ENCODE measurements around the gene MYO10.
"Not testable (repeated sequence)": the region's sequence is repeated elsewhere in the genome, so short reads cannot be mapped to it uniquely, and the experiment has no call there.

The MYO10 gene

DNA sequence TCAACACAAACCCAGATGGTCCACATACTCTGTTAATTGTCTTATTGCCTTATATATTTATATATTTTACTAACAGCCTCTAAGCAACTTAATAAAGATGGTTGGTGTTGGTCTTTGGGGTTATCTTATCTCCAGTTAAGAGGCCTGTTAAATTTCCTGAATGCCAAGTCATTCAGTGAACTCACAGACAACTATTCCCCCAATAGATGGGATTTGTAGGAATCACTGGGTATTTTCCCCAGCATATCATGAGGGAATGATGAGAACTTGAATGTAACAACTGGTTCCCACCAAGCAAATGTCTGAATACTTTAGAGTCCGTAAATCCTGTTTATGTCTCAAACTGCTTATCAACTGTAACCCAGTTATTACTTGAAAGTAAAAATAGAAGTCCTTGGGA, 276.6 kb downstream of the MYO10 start:
- H3K9ac ChIP-seq, result no peak overlapping the region
- no peaks in the 10 kb centered on the region for H3K79me2 ChIP-seq (ENCODE audit: insufficient read depth, low read depth)
- no peak overlapping the region for H2AFZ ChIP-seq (ENCODE audit: low read depth)
- TF ChIP-seq, protein P1, sequence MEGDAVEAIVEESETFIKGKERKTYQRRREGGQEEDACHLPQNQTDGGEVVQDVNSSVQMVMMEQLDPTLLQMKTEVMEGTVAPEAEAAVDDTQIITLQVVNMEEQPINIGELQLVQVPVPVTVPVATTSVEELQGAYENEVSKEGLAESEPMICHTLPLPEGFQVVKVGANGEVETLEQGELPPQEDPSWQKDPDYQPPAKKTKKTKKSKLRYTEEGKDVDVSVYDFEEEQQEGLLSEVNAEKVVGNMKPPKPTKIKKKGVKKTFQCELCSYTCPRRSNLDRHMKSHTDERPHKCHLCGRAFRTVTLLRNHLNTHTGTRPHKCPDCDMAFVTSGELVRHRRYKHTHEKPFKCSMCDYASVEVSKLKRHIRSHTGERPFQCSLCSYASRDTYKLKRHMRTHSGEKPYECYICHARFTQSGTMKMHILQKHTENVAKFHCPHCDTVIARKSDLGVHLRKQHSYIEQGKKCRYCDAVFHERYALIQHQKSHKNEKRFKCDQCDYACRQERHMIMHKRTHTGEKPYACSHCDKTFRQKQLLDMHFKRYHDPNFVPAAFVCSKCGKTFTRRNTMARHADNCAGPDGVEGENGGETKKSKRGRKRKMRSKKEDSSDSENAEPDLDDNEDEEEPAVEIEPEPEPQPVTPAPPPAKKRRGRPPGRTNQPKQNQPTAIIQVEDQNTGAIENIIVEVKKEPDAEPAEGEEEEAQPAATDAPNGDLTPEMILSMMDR (conservative IDR thresholded peaks at IDR 0.05; ENCODE audit: low read depth, low read length), result no peak
- no peaks in the 10 kb centered on the region for H3K36me3 ChIP-seq (ENCODE audit: insufficient read depth)
- no peak overlapping the region for H3K4me2 ChIP-seq
- no peak overlapping the region for H3K27ac ChIP-seq
- H4K20me1 ChIP-seq (ENCODE audit: insufficient read depth), result no peaks in the 10 kb centered on the region
- H3K4me3 ChIP-seq (IDR thresholded peaks at IDR 0.05; ENCODE audit: insufficient read depth, low read depth, low read length), result no peak overlapping the region
- no peaks in the 10 kb centered on the region for H3K27me3 ChIP-seq (ENCODE audit: insufficient read depth, low read depth)
- no peaks in the 10 kb centered on the region for H3K4me1 ChIP-seq (ENCODE audit: low read depth, poor library complexity, severe bottlenecking)

GRCh38 chr5:16656561-16657191, 279.4 kb downstream of the MYO10 start:
- H3K4me1 ChIP-seq (ENCODE audit: low read depth, poor library complexity, severe bottlenecking), result no peaks in the 10 kb centered on the region
- no peak overlapping the region for H3K4me2 ChIP-seq
- TF ChIP-seq, protein P1 (conservative IDR thresholded peaks at IDR 0.05; ENCODE audit: low read depth, low read length), result no peak
- no peak overlapping the region for H3K4me3 ChIP-seq (IDR thresholded peaks at IDR 0.05; ENCODE audit: insufficient read depth, low read depth, low read length)
- no peaks in the 10 kb centered on the region for H3K79me2 ChIP-seq (ENCODE audit: insufficient read depth, low read depth)
- H3K27ac ChIP-seq, result no peak overlapping the region
- no peak overlapping the region for H2AFZ ChIP-seq (ENCODE audit: low read depth)
- no peak overlapping the region for H3K9ac ChIP-seq
- H3K36me3 ChIP-seq (ENCODE audit: insufficient read depth), result no peaks in the 10 kb centered on the region
- H4K20me1 ChIP-seq (ENCODE audit: insufficient read depth), result no peaks in the 10 kb centered on the region
- no peaks in the 10 kb centered on the region for H3K27me3 ChIP-seq (ENCODE audit: insufficient read depth, low read depth)

DNA sequence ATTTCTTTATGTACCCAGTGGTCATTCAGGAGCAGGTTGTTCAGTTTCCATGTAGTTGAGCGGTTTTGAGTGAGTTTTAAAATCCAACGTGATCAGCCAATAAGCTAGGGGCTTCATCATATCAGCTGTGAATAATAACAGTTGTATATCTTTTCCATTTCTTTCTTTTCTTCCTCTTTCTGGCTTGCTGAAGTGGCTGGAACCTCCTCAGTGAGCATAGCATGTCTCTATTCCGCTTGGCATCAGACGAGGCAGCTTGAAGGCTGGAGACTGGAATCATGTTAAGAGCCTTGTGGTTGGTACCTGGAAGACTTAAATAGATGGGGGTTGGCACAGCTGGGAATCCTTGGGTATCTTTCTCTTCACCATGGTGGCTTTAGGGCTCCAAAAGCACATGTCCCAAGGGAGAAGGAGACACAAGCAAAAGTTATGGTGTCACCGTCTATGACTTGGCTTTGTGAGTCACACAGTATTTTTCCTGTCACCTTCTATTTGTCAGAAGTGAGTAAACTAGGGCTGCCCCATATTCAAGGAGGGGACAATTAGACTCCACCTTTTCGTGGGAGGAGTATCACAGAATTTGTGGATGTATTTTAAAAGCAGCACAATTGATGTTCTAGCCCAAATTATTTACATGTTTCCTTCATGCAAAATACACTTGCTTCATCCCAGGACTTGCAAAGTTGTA, 281.3 kb downstream of the MYO10 start:
- Histone ChIP-seq H3K4me2 (no peak overlapping the region), H3K27ac (no peak overlapping the region), H3K79me2 (ENCODE audit: insufficient read depth, low read depth) (no peaks in the 10 kb centered on the region), H2AFZ (ENCODE audit: low read depth) (no peak overlapping the region), H3K36me3 (ENCODE audit: insufficient read depth) (no peaks in the 10 kb centered on the region), H3K4me3 (IDR thresholded peaks at IDR 0.05; ENCODE audit: insufficient read depth, low read depth, low read length) (no peak overlapping the region), H3K27me3 (ENCODE audit: insufficient read depth, low read depth) (no peaks in the 10 kb centered on the region), H4K20me1 (ENCODE audit: insufficient read depth) (no peaks in the 10 kb centered on the region), H3K4me1 (ENCODE audit: low read depth, poor library complexity, severe bottlenecking) (no peaks in the 10 kb centered on the region), H3K9ac (no peak overlapping the region)
- TF ChIP-seq, protein P1 (conservative IDR thresholded peaks at IDR 0.05; ENCODE audit: low read depth, low read length), result no peak

DNA sequence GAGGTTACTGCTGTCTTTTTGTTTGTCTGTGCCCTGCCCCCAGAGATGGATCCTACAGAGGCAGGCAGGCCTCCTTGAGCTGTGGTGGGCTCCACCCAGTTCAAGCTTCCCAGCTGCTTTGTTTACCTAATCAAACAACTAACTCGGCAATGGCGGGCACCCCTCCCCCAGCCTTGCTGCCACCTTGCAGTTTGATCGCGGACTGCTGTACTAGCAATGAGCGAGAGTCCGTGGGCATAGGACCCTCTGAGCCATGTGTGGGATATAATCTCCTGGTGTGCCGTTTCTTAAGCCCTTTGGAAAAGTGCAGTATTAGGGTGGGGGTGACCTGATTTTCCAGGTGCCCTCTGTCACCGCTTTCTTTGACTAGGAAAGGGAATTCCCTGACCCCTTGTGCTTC, 287.3 kb downstream of the MYO10 start:
- not testable (repeated sequence) for H3K36me3 ChIP-seq (ENCODE audit: insufficient read depth); H2AFZ ChIP-seq (ENCODE audit: low read depth); H3K4me3 ChIP-seq (IDR thresholded peaks at IDR 0.05; ENCODE audit: insufficient read depth, low read depth, low read length); H3K9ac ChIP-seq; H3K27ac ChIP-seq; H3K4me2 ChIP-seq; H3K79me2 ChIP-seq (ENCODE audit: insufficient read depth, low read depth); H3K27me3 ChIP-seq (ENCODE audit: insufficient read depth, low read depth); H3K4me1 ChIP-seq (ENCODE audit: low read depth, poor library complexity, severe bottlenecking); H4K20me1 ChIP-seq (ENCODE audit: insufficient read depth)

DNA sequence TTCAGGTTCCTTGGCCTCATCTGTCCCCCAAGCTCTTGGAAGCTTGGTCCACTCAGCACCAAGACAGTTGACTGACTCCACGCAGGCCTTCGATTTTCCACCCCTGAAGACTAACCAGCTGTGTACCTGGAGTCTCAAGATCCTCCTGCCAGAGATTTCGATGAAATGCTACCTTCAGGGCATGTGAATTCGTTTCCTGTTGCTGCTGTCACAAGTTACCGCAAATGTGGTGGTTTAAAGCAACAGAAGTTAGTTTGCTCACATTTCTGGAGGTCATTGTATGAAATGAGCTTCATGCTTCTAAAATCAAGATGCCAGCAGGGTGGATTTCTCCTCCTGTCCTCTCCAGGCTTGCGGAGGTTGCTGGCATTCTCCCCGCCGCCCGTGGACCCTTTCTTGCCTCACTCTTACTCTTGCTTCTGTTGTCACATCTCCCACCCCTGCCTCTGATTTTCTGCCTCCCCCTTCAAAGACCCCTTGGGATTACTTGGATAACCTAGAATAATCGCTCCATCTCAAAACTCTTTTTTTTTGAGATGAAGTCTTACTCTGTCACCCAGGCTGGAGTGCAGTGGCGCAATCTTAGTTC, 291.7 kb downstream of the MYO10 start:
- no peak overlapping the region for H3K9ac ChIP-seq
- H3K36me3 ChIP-seq (ENCODE audit: insufficient read depth), result no peaks in the 10 kb centered on the region
- no peak overlapping the region for H2AFZ ChIP-seq (ENCODE audit: low read depth)
- H3K27me3 ChIP-seq (ENCODE audit: insufficient read depth, low read depth), result no peaks in the 10 kb centered on the region
- TF ChIP-seq, protein P1 (conservative IDR thresholded peaks at IDR 0.05; ENCODE audit: low read depth, low read length), result no peak
- H3K4me1 ChIP-seq (ENCODE audit: low read depth, poor library complexity, severe bottlenecking), result no peaks in the 10 kb centered on the region
- H3K27ac ChIP-seq, result no peak overlapping the region
- no peaks in the 10 kb centered on the region for H3K79me2 ChIP-seq (ENCODE audit: insufficient read depth, low read depth)
- H4K20me1 ChIP-seq (ENCODE audit: insufficient read depth), result no peaks in the 10 kb centered on the region
- H3K4me2 ChIP-seq, result no peak overlapping the region
- H3K4me3 ChIP-seq (IDR thresholded peaks at IDR 0.05; ENCODE audit: insufficient read depth, low read depth, low read length), result no peak overlapping the region
